NCI-H1417 treated with DMSO at 0.1 percent for 48 hours (cell line): ENCODE data around the gene PRC1.

ENCODE experiments used
- DNase-seq: peaks from one replicate; lab custom pipeline; 2025; lab: John Stamatoyannopoulos, UW

PRC1 gene

GRCh38 chr15:90989040-90989768, 5.1 kb downstream of the PRC1 start:
- DNase-seq, result no peak

- no peak for DNase-seq
Measured at GRCh38 chr15:90988296-90988695, 6.0 kb downstream of the PRC1 start.

- no peak for DNase-seq
Measured at GRCh38 chr15:90987561-90988141, 6.7 kb downstream of the PRC1 start.

DNA sequence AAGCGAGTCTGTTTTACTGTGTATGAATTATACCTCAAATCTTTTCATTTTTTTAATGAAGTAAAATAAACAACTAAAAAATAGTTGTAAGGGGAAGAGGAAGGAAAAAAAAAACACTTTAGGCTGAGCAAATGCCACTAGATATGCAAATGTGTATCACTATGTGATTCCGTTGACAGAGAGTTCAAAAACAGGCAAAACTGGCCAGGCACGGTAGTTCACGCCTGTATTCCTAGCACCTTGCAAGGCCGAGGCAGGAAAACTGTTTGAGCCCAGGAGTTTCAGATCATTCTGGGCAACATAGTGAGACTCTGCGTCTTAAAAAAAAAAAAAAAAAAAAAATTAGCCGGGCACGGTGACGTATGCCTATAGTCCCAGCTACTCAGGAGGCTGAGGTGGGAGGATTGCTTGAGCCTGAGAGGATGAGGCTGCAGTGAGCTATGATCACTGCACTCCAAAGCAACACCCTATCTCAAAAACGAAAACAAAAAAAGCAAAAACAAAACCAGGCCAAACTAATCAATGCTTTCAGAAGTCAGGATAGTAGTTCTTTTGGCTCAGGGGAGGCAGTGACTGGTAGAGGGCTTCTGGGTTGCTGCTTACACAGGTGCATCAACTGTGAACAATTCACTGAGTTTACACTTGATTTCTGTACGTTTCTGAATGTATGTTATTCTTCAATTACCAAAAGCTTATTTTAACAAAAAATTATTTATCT, 7.4 kb downstream of the PRC1 start:
- no peak for DNase-seq

DNA sequence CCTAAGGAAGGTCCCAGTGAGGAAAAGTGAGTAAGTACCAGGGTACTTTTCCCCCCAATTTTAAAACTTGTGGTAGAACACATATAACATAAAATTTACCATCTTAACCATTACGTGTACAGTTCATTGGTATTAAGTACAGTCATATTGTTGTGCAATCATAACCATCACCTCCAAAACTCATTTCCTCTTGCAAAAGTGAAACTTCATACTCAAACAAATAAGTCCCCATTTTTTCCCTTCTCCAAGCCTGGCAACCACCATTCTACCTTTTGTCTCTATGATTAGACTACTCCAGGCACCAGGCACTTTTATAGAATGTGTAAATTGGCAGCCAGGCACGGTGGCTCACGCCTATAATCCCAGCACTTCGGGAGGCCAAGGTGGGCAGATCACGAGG, 12.2 kb downstream of the PRC1 start:
- DNase-seq, result no peak

DNA sequence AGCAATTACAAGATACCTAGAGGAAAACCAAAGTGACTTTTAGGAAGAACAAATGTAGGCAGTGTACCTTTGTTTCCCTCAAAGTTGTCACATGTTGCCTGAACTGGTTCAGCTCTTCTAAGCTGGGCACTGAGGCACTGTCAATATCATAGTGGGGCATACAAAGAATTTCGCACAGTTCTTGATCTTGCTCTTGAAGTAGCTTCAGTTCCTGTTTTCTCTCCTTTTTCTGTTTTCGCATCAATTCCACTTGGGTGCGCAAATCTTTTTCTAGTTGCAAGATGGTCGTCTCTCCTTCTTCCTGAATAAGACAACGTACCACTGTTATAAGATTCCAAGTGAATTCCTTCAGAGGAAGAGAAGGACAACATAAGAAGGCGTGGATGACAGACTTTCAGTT, 12.7 kb downstream of the PRC1 start:
- no peak for DNase-seq

DNA sequence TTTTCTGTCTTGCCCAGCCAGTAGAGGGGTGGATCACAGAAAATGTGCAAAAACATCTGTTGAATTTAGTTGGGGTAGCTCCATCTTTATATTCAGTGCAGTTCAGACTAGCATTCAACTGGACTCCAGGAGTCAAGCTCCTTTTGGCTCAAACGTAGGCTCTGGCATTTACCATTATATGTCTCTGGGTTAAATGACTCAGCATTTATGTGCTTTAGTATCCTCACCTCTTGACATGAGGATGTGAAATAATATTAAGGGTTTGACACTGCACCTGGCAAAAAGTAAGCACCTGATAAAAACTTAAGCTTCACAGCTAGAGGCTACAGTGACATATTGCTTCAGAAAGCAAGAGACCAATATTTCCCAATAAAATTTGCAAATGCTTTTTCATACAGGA, 14.8 kb downstream of the PRC1 start:
- no peak for DNase-seq

DNA sequence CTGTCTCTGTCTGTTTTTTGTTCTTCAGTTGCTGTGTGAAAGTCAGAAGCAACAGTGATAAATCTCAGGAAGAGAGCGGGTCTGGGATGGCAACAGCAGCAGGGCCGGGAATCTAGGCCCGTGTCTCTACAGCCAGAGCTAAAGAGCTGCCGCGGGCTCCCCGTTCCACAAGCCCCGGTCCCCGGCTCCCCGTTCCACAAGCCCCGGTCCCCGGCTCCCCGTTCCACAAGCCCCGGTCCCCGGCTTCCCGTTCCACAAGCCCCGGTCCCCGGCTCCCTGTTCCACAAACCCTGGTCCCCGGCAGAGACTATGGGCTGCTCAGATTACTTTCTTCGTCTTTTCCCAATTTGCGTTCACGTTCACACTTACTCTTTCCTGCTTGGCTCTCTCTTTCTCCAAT, 20.1 kb downstream of the PRC1 start:
- no peak for DNase-seq

DNA sequence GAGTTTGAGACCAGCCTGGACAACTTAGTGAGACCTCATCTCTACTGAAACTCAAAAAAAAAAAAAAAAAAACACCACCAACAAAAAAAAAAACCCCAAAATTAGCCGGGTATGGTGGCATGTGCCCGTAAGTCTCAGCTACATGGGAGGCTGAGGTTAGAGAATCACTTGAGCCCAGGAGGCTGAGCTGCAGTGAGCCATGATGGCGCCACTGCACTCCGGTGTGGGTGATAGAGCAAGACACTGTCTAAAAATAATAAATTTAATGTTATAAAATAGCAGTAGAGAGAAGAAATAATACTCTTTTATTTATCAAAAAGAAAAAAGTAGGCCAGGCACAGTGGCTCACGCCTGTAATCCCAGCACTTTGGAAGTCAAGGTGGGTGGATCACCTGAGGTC, 22.2 kb downstream of the PRC1 start:
- DNase-seq, result no peak

GRCh38 chr15:90970274-90970673, 24.1 kb downstream of the PRC1 start:
- no peak for DNase-seq

DNA sequence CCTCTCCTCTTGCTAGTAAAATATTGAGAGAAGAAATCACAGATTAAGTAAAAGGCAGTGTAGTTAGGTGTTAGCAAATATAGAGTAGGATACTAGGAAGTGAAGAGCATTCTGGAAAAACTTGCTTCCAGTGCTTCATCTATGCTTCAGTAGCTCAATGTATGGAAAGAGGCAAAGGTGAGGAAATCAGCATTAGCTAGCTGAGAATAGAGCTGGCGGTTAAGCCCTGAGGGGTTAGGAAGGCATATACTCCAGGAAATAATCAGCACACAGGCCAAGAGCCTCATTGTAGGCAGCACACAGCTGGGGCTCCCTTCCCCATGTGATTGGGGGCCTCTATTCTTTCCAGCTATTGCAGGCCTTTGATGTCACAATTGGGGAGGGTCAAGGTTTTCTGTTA, 25.9 kb downstream of the PRC1 start:
- DNase-seq, result no peak

- DNase-seq, result no peak
Measured at GRCh38 chr15:90967206-90967605, 27.1 kb downstream of the PRC1 start.

- no peak for DNase-seq
Measured at GRCh38 chr15:90966262-90966661, 28.1 kb downstream of the PRC1 start.

- DNase-seq, result no peak
Measured at GRCh38 chr15:90962021-90962420, 32.3 kb downstream of the PRC1 start.

DNA sequence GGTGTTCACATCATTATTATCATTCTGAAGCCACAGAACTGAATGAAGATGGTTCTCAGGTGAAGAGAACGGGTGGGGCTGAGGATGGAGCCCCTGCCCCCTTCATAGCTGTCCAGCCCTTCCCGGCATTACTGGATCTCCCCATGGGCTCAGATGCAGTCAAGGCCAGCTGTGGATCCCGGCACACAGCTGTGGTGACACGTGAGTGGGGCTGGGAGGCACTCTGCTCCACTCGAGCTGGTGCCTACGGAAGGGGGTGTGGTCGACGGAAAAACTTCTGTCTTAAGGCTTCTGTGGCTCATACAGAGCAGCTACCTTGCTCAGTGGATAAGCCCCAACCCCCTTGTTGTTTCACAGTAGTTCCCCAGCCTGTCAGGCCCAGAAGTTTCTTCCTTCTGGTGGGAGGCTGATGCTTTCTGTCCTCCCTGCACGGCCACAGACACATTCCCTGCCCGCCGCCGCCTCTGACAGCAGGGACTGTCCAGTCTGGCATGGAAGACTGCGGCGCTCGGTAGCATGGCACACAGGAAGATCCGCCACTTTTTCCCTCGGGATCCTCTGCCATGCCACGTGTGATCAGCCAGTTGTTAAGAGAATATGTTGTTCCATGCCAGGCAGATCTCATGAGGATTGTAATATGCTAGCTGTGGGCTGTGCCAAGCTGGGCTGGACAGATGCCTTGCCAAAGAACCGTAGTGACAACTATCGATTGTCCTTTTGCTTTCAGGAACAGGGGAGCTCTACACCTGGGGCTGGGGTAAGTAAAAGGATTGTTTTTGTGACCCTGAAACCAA, 33.8 kb downstream of the PRC1 start:
- no peak for DNase-seq

DNA sequence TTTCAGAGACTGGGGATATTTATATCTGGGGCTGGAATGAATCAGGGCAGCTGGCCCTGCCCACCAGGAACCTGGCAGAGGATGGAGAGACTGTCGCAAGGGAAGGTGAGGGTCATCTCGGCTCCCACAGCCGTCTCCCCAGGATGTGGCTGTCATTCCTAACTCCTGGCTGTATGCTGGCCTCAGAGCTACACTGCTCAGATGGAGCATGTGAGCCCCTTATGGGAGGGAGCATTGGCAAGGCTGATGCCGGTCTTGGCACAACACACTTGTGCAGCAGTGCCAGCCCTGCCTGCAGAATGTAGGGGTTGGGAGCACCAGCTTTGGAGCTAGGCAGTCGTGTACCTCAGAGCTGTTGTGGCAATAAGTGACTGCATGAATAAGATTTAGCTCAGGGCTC, 34.4 kb downstream of the PRC1 start:
- DNase-seq, result no peak

DNA sequence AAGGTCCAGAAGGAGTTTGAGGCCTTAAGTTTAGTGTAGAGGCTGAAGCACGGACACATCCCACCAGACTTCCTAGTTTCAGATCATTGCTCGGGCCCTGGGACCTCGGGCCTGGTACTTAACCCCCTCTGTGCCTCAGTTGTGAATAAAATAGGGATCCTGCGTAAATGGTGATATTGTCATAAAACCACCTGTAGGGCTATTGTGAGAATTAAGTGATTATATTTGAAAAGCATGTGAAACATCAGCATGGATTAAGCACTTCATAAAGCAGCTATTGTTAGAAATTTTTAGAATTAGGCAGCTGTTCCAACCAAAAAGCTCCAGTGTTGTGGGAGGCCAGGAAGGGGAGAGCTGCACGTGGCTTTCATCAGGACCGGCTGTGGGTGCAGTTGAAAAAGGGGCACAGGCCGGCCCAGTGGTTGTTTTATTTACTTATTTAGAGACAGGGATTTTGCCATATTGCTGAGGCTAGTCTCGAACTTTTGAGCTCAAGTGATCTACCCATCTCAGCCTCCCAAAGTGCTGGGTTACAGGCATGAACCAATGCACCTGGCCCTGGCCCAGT, 35.2 kb downstream of the PRC1 start:
- DNase-seq, result no peak

- no peak for DNase-seq
Measured at GRCh38 chr15:90957791-90958190, 36.5 kb downstream of the PRC1 start.

GRCh38 chr15:90957031-90957790, 37.1 kb downstream of the PRC1 start:
- DNase-seq, result no peak

DNA sequence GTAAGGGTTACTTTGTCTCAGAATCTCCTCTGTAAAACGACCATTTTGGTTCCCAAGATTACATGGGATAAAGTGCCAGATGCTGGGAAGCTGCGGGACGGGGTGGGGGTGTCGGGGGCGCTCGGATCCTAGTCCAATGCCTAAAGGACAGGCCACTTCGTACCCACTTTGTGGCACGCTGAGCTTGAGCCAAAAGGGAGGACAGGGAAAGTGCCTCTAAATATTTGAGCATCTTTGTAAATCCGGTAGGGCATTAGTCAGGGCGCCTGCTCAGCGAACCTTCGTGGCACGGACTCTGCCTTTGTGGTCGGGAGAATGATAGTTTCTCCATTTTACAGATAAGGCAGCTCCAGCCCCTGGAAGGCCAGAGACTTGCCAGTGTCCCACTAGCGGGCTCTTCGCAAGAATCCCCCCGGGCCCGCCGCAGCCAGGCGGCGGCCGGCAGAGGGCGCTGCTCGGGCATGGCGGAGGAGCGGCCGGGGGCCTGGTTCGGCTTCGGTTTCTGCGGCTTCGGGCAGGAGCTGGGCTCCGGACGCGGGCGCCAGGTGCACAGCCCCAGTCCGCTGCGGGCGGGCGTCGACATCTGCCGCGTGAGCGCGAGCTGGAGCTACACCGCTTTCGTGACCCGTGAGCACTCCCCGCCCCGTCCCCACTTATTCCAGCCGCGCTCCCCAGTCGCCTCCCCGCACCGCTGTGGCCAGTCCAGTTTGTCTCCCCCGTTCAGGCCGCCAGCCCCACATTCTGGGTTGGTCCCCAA, 37.9 kb downstream of the PRC1 start:
- DNase-seq, result peak; percentile 28
